Cardiac muscle cell (in vitro differentiated cells and primary cell): ENCODE measurements around the gene ELL. TPM values are rescaled to one million over a fixed set of nuclear protein-coding genes. Genes with fewer than 3 reads are reported as not detected.

Experiments
- DNase-seq, 2 donors: peaks; one replicate each; pipeline versions ENCODE4 v3.0.0 to v3.0.0-alpha.2; 2010 to 2017; ENCODE audit warnings: low read depth in 1 of 2, low spot score in 1 of 2
- H3K27ac ChIP-seq: fragments of 200-600 bp; sonication (generic); 2 replicates; pipeline ENCODE4 v1.5.1; 2016
- H3K27me3 ChIP-seq: fragments of 200-600 bp; sonication (generic); 2 replicates; pipeline ENCODE4 v1.6.0; 2016; ENCODE audit warnings: control low read depth
- H3K36me3 ChIP-seq: fragments of 200-600 bp; sonication (generic); 2 replicates; pipeline ENCODE4 v1.5.1; 2016; ENCODE audit warnings: control low read depth
- H3K4me1 ChIP-seq: fragments of 200-600 bp; sonication (generic); 2 replicates; pipeline ENCODE4 v1.8.1; 2017; ENCODE audit warnings: low read depth, mild to moderate bottlenecking, mixed run types
- H3K4me3 ChIP-seq: fragments of 200-600 bp; sonication (generic); 2 replicates; pipeline ENCODE4 v1.5.1; 2016; ENCODE audit warnings: mild to moderate bottlenecking
- H3K9me3 ChIP-seq: fragments of 200-600 bp; sonication (generic); 2 replicates; pipeline ENCODE4 v1.5.1; 2017; ENCODE audit warnings: low read depth, mild to moderate bottlenecking, control low read depth
- polyA plus RNA-seq: library from polyadenylated mRNA; unstranded; fragments of >200 nt; fragmentation: Nextera tagmentation; extraction: Ambion mirVana; gene quantifications from 2 replicates; pipeline ENCODE4 v1.2.1, GENCODE V29; 2016
- total RNA-seq: library from RNA; depleted of rRNA; stranded (reverse); fragments of >200 nt; gene quantifications from 2 replicates; pipeline ENCODE4 v1.2.3, GENCODE V29; 2016
- TF ChIP-seq, protein P1 (sequence below): IDR thresholded peaks from 2 replicates; pipeline ENCODE4 v1.5.1; 2012; ENCODE audit warnings: low read depth, mild to moderate bottlenecking, low read length

ELL gene
- total and polyA plus RNA-seq, 2 experiments from 2014 or later = 14.8 to 20.7 TPM

DNA sequence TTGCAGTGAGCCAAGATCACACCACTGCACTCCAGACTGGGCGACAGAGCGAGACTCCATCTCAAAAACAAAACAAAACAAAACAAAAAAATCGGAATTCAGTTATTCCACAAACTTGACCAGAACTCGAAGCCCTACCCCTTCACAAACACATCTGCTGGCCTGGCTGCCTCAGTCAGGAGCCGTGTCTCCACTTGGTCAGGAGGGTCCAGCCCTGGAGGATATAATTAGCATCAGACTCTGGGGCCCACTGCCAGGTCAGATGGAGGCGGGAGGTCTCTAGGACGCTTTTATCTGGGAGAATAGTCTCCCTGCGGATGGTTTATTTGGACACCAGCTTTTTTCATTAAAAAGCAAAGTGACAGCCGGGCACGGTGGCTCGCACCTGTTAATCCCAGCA is 8.0 kb downstream of the ELL start:
- DNase-seq = peak; percentile 20 to 74

DNA sequence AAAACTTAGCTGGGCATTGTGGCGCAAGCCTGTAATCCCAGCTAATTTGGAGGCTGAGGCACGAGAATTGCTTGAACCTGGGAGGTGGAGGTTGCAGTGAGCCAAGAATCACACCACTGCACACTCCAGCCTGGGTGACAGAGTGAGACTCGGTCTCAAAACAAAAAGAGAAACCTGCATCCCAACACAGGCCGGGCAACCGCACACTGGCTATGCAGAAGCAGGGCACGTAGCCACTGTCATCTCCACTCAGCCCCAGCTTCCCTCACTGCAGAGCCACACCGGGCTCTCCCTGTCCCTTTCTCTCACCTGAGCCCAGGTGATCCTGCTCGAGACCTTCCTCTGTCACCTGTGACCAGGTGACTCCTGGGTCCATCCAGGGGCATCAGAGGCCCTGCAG is 11.7 kb downstream of the ELL start:
- no peaks in the 10 kb centered on the region for H3K36me3 ChIP-seq
- H3K27ac ChIP-seq = peak overlapping the region; percentile 85
- H3K4me3 ChIP-seq = no peak overlapping the region
- H3K27me3 ChIP-seq = no peaks in the 10 kb centered on the region
- DNase-seq = no peak
- no peaks in the 10 kb centered on the region for H3K9me3 ChIP-seq
- TF ChIP-seq, protein P1, sequence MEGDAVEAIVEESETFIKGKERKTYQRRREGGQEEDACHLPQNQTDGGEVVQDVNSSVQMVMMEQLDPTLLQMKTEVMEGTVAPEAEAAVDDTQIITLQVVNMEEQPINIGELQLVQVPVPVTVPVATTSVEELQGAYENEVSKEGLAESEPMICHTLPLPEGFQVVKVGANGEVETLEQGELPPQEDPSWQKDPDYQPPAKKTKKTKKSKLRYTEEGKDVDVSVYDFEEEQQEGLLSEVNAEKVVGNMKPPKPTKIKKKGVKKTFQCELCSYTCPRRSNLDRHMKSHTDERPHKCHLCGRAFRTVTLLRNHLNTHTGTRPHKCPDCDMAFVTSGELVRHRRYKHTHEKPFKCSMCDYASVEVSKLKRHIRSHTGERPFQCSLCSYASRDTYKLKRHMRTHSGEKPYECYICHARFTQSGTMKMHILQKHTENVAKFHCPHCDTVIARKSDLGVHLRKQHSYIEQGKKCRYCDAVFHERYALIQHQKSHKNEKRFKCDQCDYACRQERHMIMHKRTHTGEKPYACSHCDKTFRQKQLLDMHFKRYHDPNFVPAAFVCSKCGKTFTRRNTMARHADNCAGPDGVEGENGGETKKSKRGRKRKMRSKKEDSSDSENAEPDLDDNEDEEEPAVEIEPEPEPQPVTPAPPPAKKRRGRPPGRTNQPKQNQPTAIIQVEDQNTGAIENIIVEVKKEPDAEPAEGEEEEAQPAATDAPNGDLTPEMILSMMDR = no peak
- H3K4me1 ChIP-seq = peaks cover 63% of the 10 kb centered on the region

More for the DNA sequence above, 8.0 kb downstream of the ELL start:
- TF ChIP-seq, protein P1 = no peak
- Histone ChIP-seq H3K4me3 (no peak overlapping the region), H3K4me1 (peaks cover 51% of the 10 kb centered on the region), H3K36me3 (no peaks in the 10 kb centered on the region), H3K27ac (peak overlapping the region; percentile 88), H3K9me3 (no peaks in the 10 kb centered on the region), H3K27me3 (no peaks in the 10 kb centered on the region)

DNA sequence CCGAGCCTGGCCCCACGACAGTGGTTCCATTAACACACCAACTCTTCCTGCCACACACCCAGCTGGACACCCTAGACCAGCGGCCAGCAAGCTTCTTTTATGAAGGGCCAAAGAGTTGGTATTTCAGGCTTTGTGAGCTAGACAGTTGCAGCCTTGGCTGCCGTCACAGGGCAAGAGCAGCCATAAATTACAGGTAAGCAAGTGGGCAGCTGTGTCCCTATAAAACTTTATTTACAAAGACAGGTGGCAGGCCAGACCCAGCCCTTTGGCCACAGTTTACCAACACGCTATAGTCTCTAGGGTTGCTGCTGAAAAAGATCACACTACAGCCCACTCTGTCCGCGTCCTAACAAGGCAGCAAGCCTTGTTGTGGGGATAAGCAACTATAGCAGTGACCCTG is 13.3 kb downstream of the ELL start:
- peaks cover 62% of the 10 kb centered on the region for H3K4me1 ChIP-seq
- TF ChIP-seq, protein P1 = no peak
- H3K9me3 ChIP-seq = no peaks in the 10 kb centered on the region
- peak overlapping the region; percentile 85 for H3K27ac ChIP-seq
- no peaks in the 10 kb centered on the region for H3K27me3 ChIP-seq
- no peak overlapping the region for H3K4me3 ChIP-seq
- H3K36me3 ChIP-seq = no peaks in the 10 kb centered on the region
- DNase-seq = no peak

- TF ChIP-seq, protein P1 = no peak
- Histone ChIP-seq H3K4me3 (no peak overlapping the region), H3K36me3 (no peaks in the 10 kb centered on the region), H3K27ac (peak overlapping the region; percentile 85), H3K27me3 (no peaks in the 10 kb centered on the region), H3K9me3 (no peaks in the 10 kb centered on the region), H3K4me1 (peaks cover 57% of the 10 kb centered on the region)
- no peak for DNase-seq
Observed at GRCh38 chr19:18507727-18508440, 14.0 kb downstream of the ELL start.

GRCh38 chr19:18507021-18507726 is 14.7 kb downstream of the ELL start:
- no peaks in the 10 kb centered on the region for H3K36me3 ChIP-seq
- TF ChIP-seq, protein P1 = no peak
- peaks cover 54% of the 10 kb centered on the region for H3K4me1 ChIP-seq
- H3K27ac ChIP-seq = peak overlapping the region; percentile 85
- no peaks in the 10 kb centered on the region for H3K9me3 ChIP-seq
- no peak overlapping the region for H3K4me3 ChIP-seq
- DNase-seq = no peak
- H3K27me3 ChIP-seq = no peaks in the 10 kb centered on the region
